ENCODE data around the gene SPRR1A.

Gene SPRR1A

GRCh38 chr1:152986578-152986977, 2.7 kb downstream of the SPRR1A start:
- Histone ChIP-seq H2AFZ (ENCODE audit: low read depth, low read length) (no peak overlapping the region), H4K91ac (ENCODE audit: low read length) (no peak overlapping the region)

GRCh38 chr1:152993186-152993585, 9.3 kb downstream of the SPRR1A start:
- Histone ChIP-seq H3K23ac (ENCODE audit: low read length in 2 of 2) (no peak overlapping the region), H4K91ac (ENCODE audit: low read length) (no peak overlapping the region), H2AK5ac (ENCODE audit: low read length, severe bottlenecking) (no peak overlapping the region), H2BK15ac (ENCODE audit: low read depth, poor library complexity, severe bottlenecking) (no peak overlapping the region), H3K36me3 (ENCODE audit: control insufficient read depth in 1 of 2, insufficient read depth in 2 of 2, low read depth in 1 of 2, low read length in 2 of 2) (no peaks in the 10 kb centered on the region), H4K8ac (ENCODE audit: low read length) (no peak overlapping the region), H2BK12ac (ENCODE audit: low read length in 2 of 2) (no peak overlapping the region), H3K4me1 (ENCODE audit: control insufficient read depth, insufficient read depth, low read depth, low read length) (no peaks in the 10 kb centered on the region), H3K4me3 (ENCODE audit: insufficient read depth in 1 of 2, low read depth in 1 of 2, low read length in 2 of 2) (no peak overlapping the region), H3K27me3 (ENCODE audit: control insufficient read depth in 1 of 2, insufficient read depth in 1 of 2, low read length in 2 of 2) (peaks cover 0 to 3% of the 10 kb centered on the region in 2 experiments), H3K79me1 (replicated peaks; ENCODE audit: low read length, poor library complexity, severe bottlenecking) (no peaks in the 10 kb centered on the region), H2BK120ac (ENCODE audit: low read depth, low read length) (no peak overlapping the region), H3K9ac (ENCODE audit: low read length) (no peak overlapping the region), H3K9me3 (ENCODE audit: control insufficient read depth, low read length) (no peaks in the 10 kb centered on the region), H3K18ac (ENCODE audit: low read depth in 1 of 2, low read length in 2 of 2) (no peak overlapping the region), H3K27ac (ENCODE audit: low read length, poor library complexity, severe bottlenecking) (no peak overlapping the region), H2BK5ac (ENCODE audit: low read depth, low read length, poor library complexity, severe bottlenecking) (no peak overlapping the region), H2AFZ (ENCODE audit: low read depth, low read length) (no peak overlapping the region), H3K14ac (ENCODE audit: low read length in 2 of 2) (no peak overlapping the region), H3K4ac (ENCODE audit: low read depth in 1 of 2, low read length in 2 of 2) (no peak overlapping the region), H3K4me2 (ENCODE audit: low read length, poor library complexity, severe bottlenecking) (no peak overlapping the region)
- no peak for DNase-seq
- 49% methylated on average over 4 of the region's 6 CpGs for WGBS

More at GRCh38 chr1:152986578-152986977, 2.7 kb downstream of the SPRR1A start:
- WGBS, result 64% methylated on average over 2 of the region's 2 CpGs
- no peak overlapping the region for H3K14ac ChIP-seq (ENCODE audit: low read length in 2 of 2)
- H3K4me3 ChIP-seq (ENCODE audit: insufficient read depth in 1 of 2, low read depth in 1 of 2, low read length in 2 of 2), result no peak overlapping the region
- DNase-seq, result no peak
- H3K4me1 ChIP-seq (ENCODE audit: control insufficient read depth, insufficient read depth, low read depth, low read length), result no peaks in the 10 kb centered on the region
- H2BK5ac ChIP-seq (ENCODE audit: low read depth, low read length, poor library complexity, severe bottlenecking), result no peak overlapping the region
- no peak overlapping the region for H2BK120ac ChIP-seq (ENCODE audit: low read depth, low read length)
- no peaks in the 10 kb centered on the region for H3K36me3 ChIP-seq (ENCODE audit: control insufficient read depth in 1 of 2, insufficient read depth in 2 of 2, low read depth in 1 of 2, low read length in 2 of 2)
- H2BK12ac ChIP-seq (ENCODE audit: low read length in 2 of 2), result no peak overlapping the region
- H3K79me1 ChIP-seq (replicated peaks; ENCODE audit: low read length, poor library complexity, severe bottlenecking), result no peaks in the 10 kb centered on the region
- peaks cover 0 to 7% of the 10 kb centered on the region in 2 experiments for H3K27me3 ChIP-seq (ENCODE audit: control insufficient read depth in 1 of 2, insufficient read depth in 1 of 2, low read length in 2 of 2)
- H2BK15ac ChIP-seq (ENCODE audit: low read depth, poor library complexity, severe bottlenecking), result no peak overlapping the region
- H3K4me2 ChIP-seq (ENCODE audit: low read length, poor library complexity, severe bottlenecking), result no peak overlapping the region
- no peak overlapping the region for H3K4ac ChIP-seq (ENCODE audit: low read depth in 1 of 2, low read length in 2 of 2)
- no peak overlapping the region for H3K27ac ChIP-seq (ENCODE audit: low read length, poor library complexity, severe bottlenecking)
- no peak overlapping the region for H3K9ac ChIP-seq (ENCODE audit: low read length)
- H3K18ac ChIP-seq (ENCODE audit: low read depth in 1 of 2, low read length in 2 of 2), result no peak overlapping the region
- no peak overlapping the region for H2AK5ac ChIP-seq (ENCODE audit: low read length, severe bottlenecking)
- no peak overlapping the region for H4K8ac ChIP-seq (ENCODE audit: low read length)
- H3K23ac ChIP-seq (ENCODE audit: low read length in 2 of 2), result no peak overlapping the region
- no peaks in the 10 kb centered on the region for H3K9me3 ChIP-seq (ENCODE audit: control insufficient read depth, low read length)

- H2BK15ac ChIP-seq (ENCODE audit: low read depth, poor library complexity, severe bottlenecking), result no peak overlapping the region
- no peak overlapping the region for H2AFZ ChIP-seq (ENCODE audit: low read depth, low read length)
- H2BK12ac ChIP-seq (ENCODE audit: low read length in 2 of 2), result no peak overlapping the region
- no peak overlapping the region for H3K4me3 ChIP-seq (ENCODE audit: insufficient read depth in 1 of 2, low read depth in 1 of 2, low read length in 2 of 2)
- no peak overlapping the region for H3K23ac ChIP-seq (ENCODE audit: low read length in 2 of 2)
- no peak overlapping the region for H3K4me2 ChIP-seq (ENCODE audit: low read length, poor library complexity, severe bottlenecking)
- H3K27ac ChIP-seq (ENCODE audit: low read length, poor library complexity, severe bottlenecking), result no peak overlapping the region
- H4K8ac ChIP-seq (ENCODE audit: low read length), result no peak overlapping the region
- H3K9ac ChIP-seq (ENCODE audit: low read length), result no peak overlapping the region
- H3K4ac ChIP-seq (ENCODE audit: low read depth in 1 of 2, low read length in 2 of 2), result no peak overlapping the region
- no peak overlapping the region for H3K18ac ChIP-seq (ENCODE audit: low read depth in 1 of 2, low read length in 2 of 2)
- no peak overlapping the region for H3K14ac ChIP-seq (ENCODE audit: low read length in 2 of 2)
- DNase-seq, result no peak
- H3K4me1 ChIP-seq (ENCODE audit: control insufficient read depth, insufficient read depth, low read depth, low read length), result no peaks in the 10 kb centered on the region
- no peaks in the 10 kb centered on the region for H3K9me3 ChIP-seq (ENCODE audit: control insufficient read depth, low read length)
- WGBS, result no CpG with 5 or more reads among the region's 1 CpG
- no peaks in the 10 kb centered on the region for H3K79me1 ChIP-seq (replicated peaks; ENCODE audit: low read length, poor library complexity, severe bottlenecking)
- H3K27me3 ChIP-seq (ENCODE audit: control insufficient read depth in 1 of 2, insufficient read depth in 1 of 2, low read length in 2 of 2), result no peaks in the 10 kb centered on the region
- H2BK120ac ChIP-seq (ENCODE audit: low read depth, low read length), result no peak overlapping the region
- H4K91ac ChIP-seq (ENCODE audit: low read length), result no peak overlapping the region
- no peaks in the 10 kb centered on the region for H3K36me3 ChIP-seq (ENCODE audit: control insufficient read depth in 1 of 2, insufficient read depth in 2 of 2, low read depth in 1 of 2, low read length in 2 of 2)
- no peak overlapping the region for H2AK5ac ChIP-seq (ENCODE audit: low read length, severe bottlenecking)
- H2BK5ac ChIP-seq (ENCODE audit: low read depth, low read length, poor library complexity, severe bottlenecking), result no peak overlapping the region
Observed at GRCh38 chr1:152995842-152996241, 12.0 kb downstream of the SPRR1A start.

GRCh38 chr1:152996633-152997400, 12.9 kb downstream of the SPRR1A start:
- Histone ChIP-seq H3K27ac (ENCODE audit: low read length, poor library complexity, severe bottlenecking) (no peak overlapping the region), H3K4ac (ENCODE audit: low read depth in 1 of 2, low read length in 2 of 2) (no peak overlapping the region), H3K36me3 (ENCODE audit: control insufficient read depth in 1 of 2, insufficient read depth in 2 of 2, low read depth in 1 of 2, low read length in 2 of 2) (no peaks in the 10 kb centered on the region), H3K14ac (ENCODE audit: low read length in 2 of 2) (no peak overlapping the region), H4K91ac (ENCODE audit: low read length) (no peak overlapping the region), H3K4me1 (ENCODE audit: control insufficient read depth, insufficient read depth, low read depth, low read length) (no peaks in the 10 kb centered on the region), H3K9me3 (ENCODE audit: control insufficient read depth, low read length) (no peaks in the 10 kb centered on the region), H2AFZ (ENCODE audit: low read depth, low read length) (no peak overlapping the region), H4K8ac (ENCODE audit: low read length) (no peak overlapping the region), H3K4me2 (ENCODE audit: low read length, poor library complexity, severe bottlenecking) (no peak overlapping the region), H3K4me3 (ENCODE audit: insufficient read depth in 1 of 2, low read depth in 1 of 2, low read length in 2 of 2) (no peak overlapping the region), H2AK5ac (ENCODE audit: low read length, severe bottlenecking) (no peak overlapping the region), H2BK15ac (ENCODE audit: low read depth, poor library complexity, severe bottlenecking) (no peak overlapping the region), H3K9ac (ENCODE audit: low read length) (no peak overlapping the region), H3K18ac (ENCODE audit: low read depth in 1 of 2, low read length in 2 of 2) (no peak overlapping the region), H2BK12ac (ENCODE audit: low read length in 2 of 2) (no peak overlapping the region), H3K27me3 (ENCODE audit: control insufficient read depth in 1 of 2, insufficient read depth in 1 of 2, low read length in 2 of 2) (no peaks in the 10 kb centered on the region), H3K23ac (ENCODE audit: low read length in 2 of 2) (no peak overlapping the region), H2BK120ac (ENCODE audit: low read depth, low read length) (no peak overlapping the region), H3K79me1 (replicated peaks; ENCODE audit: low read length, poor library complexity, severe bottlenecking) (no peaks in the 10 kb centered on the region), H2BK5ac (ENCODE audit: low read depth, low read length, poor library complexity, severe bottlenecking) (no peak overlapping the region)
- 42% methylated on average over 4 of the region's 5 CpGs for WGBS
- DNase-seq, result no peak
